NCI-H1436 (cell line): ENCODE data around the gene OPTC.

Experiments used
- DNase-seq: peaks from one replicate; lab custom pipeline; 2025; lab: John Stamatoyannopoulos, UW

Gene OPTC

DNA sequence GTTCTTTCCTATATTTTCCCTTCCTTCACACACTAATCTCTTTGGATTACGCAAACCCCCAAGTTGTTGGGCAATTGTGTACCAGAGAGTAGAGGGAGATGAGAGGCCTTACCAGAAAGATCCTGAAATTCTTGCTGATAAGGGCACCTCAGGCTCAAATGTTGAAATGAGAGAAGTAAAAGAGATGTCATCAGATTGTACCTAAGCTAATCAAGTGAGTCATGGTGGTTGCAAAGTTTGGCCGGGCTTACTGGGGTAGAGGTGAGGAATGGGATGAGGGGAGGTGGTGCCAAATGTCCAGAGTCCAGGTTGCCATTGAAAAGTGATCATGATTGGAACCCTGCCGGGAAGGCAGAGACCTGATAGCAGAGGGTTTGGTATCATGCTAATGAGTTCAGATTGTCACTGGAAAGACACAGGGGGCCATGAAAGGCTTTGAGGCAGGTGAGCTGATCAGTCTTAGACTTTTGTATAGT, 43.1 kb downstream of the OPTC start:
- DNase-seq: no peak

DNA sequence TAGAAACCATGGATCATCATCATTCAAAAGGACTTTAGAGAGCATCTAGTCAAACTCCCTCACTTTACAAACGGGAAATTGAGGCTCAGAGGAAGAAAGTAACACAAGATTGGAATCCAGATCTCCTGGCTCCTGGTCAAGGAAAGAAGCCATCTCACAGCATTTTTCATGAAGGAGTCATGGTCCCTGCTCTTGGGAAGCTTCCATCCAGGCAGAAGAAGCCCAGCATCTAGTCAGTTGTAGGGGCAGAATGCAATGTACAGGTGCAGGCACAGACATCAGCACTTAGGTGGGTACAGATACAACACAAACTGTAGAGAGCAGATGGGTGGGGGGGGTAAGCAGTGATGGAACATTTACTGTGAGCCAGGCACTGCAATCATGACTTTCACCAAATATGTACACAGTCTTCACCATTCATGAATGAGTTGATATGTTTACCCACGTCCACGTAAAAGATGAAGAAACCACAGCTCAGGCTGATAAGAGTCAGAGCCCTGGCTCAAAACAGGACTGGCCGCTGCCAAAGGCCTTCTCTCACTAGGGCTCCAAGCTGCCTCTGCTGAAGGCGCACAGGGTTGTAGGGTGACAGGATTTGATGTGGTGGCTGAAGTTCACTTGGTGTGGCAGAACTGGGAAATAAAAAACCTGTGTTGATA, 44.0 kb downstream of the OPTC start:
- no peak for DNase-seq

DNA sequence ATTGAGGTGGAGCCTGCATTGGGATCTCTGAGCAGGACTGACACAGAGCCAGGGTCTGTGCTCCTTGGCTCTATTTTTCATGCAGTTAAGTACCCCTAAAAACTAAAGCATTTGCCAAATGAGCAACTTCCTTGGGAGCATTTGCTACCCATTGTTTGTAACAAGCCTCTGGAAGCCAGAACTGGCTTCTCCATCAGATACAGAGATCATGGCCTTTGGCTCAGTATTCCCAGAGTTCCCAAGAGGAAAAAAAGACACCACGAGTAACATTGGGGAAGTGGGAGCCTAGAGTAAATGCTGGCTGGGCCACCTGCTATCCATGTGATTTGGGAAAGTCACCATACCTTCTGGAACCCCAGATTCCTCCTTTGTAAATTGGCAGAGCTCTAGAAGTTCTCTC, 44.8 kb downstream of the OPTC start:
- no peak for DNase-seq

GRCh38 chr1:203539831-203540546, 46.0 kb downstream of the OPTC start:
- no peak for DNase-seq

DNA sequence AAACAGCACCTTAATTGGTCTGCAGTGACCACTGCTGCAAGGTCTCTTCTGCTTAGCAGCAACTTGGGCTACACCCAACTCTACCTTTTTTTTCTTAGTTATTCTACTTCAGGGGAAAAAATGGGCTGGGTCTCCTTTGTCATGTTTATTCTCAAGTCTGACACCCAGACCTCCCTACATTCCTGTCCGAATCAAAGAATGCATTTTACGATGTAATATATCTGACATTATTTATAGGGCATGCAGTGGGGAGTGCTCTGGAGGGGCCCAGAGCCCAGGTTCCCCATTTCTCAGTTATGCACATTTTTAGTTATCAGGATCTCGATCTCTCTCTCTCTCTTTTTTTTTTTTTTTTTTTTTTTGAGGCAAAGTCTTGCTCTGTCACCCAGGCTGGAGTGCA, 50.5 kb downstream of the OPTC start:
- no peak for DNase-seq

DNA sequence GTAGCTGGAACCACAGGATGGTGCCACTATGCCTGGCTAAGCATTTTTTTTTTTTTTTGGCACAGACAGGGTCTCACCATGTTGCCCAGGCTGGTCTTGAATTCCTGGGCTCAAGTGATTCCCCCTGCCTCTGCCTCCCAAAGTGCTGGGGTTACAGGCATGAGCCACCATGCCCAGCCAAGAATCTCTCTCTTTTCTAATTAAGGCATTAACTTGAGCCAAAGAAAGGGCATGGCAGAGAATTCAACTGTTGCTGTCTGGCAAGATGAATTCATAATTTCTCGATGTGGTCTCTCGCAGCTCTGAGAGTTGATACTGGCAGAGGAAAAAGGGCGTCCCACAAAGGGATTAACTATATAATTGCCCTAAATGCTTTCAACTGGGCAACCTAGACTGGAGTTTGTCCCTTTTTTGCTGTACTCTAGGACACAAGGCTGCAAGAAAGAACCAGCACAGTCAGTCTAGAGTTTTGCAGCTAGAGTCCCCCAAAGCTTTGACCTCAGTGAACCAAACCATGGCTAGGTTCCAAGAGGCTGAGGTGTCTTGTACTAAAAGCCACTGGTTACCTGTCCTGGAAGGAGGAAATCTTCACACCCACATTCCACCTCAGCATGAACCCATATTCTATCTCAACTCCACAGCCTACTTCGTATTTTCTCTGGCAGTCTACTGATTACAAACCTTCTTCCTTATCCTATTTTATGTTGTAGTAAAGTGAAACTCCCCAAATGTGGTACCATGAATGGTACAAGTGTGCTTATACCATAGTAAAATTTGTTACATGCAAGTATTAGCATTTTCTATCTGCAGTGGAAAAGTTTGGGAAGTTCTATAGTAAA, 51.2 kb downstream of the OPTC start:
- no peak for DNase-seq

- no peak for DNase-seq
Measured at GRCh38 chr1:203546274-203546673, 52.3 kb downstream of the OPTC start.

- DNase-seq: no peak
Measured at GRCh38 chr1:203547147-203547546, 53.2 kb downstream of the OPTC start.

DNA sequence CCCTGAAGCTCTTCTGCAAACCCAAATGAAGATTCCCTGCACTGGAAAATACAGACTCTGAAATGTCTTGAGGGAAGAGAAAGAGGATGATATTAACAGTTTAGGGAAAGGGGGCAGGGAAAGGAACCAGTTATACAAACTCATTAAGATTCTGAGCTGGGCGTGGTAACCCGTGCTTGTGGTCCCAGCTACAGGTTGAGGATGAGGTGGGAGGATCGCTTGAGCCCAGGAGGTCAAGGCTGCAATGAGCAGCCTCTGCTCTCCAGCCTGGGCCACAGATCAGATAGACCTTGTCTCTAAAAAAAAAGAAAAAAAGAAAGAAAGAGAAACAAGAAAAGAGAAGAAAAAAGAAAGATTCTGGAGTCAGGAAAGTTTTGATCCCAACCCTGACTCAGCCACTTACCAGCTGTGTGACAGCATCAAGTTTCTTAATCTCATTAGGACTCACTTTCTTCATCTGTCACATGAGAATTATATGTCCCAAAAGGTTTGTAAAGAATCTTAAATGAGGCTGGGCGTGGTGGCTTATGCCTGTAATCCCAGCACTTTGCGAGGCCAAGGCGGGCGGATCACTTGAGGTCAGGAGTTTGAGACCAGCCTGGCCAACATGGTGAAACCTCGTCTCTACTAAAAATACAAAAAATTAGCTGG, 53.9 kb downstream of the OPTC start:
- DNase-seq: no peak

GRCh38 chr1:203548892-203549291, 54.9 kb downstream of the OPTC start:
- DNase-seq: no peak

- DNase-seq: peak; percentile 13
Measured at GRCh38 chr1:203549309-203549708, 55.4 kb downstream of the OPTC start.

- no peak for DNase-seq
Measured at GRCh38 chr1:203550846-203551245, 56.9 kb downstream of the OPTC start.

- DNase-seq: no peak
Measured at GRCh38 chr1:203551550-203551949, 57.6 kb downstream of the OPTC start.

DNA sequence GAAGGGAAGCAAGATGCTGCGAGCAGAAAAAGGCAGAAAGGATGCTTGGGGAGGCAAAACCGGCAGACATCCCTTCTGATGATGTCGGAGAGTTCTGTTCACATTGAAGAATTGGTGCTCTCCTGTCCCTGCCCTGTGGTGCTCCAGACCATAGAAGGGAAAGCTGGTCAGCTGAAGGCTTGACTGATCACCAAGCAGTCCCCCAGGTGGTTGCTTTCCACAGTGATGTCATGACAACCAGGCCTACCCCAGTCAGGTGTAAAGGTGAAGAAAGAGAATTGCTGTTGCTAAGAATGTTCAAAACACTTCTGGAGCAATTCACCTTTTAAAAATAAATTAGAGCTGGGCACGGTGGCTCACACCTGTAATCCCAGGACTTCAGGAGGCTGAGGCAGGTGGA, 59.5 kb downstream of the OPTC start:
- no peak for DNase-seq

DNA sequence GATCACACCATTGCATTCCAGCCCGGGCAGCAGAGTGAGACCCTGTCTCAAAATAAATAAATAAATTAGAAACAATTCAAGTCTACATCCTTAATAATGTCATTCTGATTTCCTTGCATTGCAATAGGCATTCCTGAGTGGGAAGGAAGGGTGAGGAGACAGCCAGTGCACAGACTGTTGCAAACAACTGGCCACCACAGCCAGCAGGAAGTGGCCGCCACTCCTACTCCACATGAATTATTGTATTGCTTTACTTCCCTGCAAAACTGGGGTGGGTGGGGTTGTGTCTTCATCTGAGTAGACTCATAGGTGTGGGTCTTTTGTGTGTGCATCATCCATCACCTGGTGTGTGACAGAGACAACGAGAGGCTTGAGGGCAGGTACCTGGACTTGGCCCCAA, 60.1 kb downstream of the OPTC start:
- no peak for DNase-seq

GRCh38 chr1:203555076-203555475, 61.1 kb downstream of the OPTC start:
- no peak for DNase-seq

GRCh38 chr1:203555511-203556046, 61.6 kb downstream of the OPTC start:
- no peak for DNase-seq

DNA sequence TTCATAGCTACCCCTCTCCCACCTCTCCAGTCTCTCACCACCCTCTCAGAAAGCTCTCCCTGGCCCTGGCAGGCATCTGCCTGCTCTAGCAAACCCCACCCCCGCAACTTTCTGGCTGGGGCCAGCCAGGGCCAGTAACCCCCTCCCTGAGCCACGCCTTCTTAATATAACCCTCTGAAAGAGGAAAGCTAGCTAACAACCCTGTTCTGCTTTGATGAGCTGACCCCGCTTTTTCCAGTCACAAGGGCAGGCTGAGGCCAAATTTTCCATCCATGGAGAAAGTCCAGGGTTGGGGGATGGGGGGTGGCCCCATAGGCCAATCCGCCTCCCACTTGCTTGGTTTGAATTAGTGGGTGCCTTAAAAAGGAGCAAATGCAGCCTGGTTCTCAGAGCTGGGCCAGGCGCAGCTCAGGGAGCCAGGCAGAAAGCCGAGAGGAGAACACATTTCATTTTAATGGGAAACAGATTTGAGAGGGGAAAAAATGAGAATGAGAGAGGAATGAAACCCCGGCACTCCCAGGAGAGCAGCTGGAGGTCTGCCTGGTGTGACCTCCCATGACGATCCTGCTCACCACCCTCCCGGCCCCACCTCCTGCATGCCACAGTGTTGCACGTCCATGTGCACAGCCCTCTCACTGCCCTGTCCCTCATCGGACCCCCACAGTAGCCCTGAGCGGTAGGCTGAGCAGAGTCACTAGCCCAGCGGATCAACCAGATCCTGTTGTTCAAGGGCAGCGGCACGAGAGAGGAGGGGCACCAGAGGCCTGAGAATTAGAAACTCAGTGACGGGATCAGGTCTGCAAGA, 62.3 kb downstream of the OPTC start:
- DNase-seq: no peak

DNA sequence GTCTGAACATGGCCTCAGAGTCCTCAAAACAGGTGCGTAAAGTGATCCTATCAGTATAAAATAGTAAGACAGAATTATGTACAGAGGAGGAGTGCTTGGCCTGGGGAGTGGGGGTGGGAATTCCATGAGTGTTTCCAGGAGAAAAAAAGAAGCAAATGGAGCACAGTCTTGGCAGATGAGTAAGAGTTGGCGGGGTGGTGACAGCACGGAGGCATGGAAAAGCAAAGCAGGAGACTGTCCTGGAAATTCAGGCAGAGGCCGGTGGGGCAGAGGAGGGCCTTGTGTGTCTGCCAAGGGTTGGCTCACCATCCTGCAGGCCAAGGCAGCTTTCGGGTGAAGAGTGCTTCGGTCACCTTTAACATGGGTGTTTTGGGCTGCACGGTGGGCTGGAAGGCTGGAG, 63.4 kb downstream of the OPTC start:
- no peak for DNase-seq

DNA sequence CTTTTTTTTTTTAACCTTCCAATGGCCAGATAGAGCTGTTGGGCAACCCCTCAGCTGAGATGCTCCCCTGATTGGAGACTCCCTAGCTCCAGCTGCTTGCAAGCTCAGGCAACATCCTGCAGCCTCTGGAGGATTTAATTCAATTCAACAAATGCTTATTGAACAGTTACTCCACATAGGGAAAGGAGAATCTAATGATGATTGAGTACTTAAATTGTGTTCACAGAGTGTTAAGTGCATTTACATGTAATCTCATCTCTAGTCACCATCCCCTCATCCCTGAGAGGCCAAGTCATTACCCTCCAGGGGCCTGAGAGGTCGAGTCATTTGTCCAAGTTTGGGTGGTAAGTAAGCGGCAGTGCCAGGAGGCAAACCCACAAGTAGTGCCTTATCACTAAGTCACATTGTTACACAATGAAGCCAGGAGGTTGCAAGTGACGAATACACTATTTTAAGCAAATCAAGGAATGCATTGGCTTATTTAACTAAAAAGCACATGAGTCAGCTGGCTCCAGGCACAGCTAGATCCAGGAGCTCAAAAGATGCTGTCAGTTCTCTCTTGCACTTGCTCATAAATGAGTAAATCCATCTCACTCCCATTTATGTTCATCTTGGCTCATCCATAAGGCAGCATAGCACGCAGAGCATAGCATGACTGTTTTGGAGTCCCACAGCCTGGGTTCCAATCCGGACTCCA, 64.3 kb downstream of the OPTC start:
- peak; percentile 76 for DNase-seq
